Measurements from ENCODE around the gene PATJ. TPM values are rescaled to one million over a fixed set of nuclear protein-coding genes. Genes with fewer than 3 reads are reported as not detected.

The PATJ gene
- total RNA-seq, 2 donors from 2014 or later, result 47.8 to 64.5 TPM

DNA sequence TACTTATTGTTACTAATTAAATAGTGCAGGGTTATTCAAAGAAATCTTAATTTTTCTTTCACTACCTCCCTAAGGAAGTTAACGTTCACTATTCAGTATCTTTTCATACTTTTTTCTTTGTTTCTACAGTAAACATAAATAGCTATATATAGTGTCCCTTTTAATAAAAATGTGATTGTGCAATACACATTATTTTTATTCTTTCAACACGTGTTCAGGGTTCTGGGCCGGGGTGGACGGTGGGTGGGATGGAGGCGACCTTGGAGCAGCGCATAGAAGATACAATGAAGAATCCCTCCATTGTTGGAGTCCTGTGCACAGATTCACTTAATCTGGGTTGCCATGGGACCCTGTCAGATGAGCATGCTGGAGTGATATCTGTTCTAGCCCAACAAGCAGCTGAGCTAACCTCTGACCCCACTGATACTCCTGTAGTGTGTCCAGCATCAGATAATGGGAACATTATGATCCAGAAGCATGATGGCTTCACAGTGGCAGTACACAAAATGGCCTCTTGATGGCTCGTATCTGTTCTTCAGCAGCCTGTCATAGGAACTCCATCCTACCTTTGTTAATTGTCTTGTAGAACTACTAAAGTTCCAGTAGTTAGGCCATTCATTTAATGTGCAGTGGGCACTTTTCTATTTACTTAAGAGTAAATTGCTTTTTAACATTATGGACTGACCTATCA, 296.5 kb downstream of the PATJ start:
- Histone ChIP-seq H3K36me3 (no peaks in the 10 kb centered on the region), H3K27ac (no peak overlapping the region), H3K27me3 (replicated peaks; ENCODE audit: insufficient read depth) (no peaks in the 10 kb centered on the region), H3K4me3 (no peak overlapping the region), H3K4me1 (ENCODE audit: control insufficient read depth in 1 of 2, low read depth in 2 of 2) (no peaks in the 10 kb centered on the region), H3K9me3 (no peaks in the 10 kb centered on the region)
- DNase-seq (ENCODE audit: low spot score) (no peak), ATAC-seq (ENCODE audit: insufficient number of reproducible peaks, low FRiP score, low read depth) (no peak)
- no peak for TF ChIP-seq CTCF (IDR thresholded peaks at IDR 0.05)

- DNase-seq (ENCODE audit: low spot score), result no peak
- Histone ChIP-seq H3K27me3 (replicated peaks; ENCODE audit: insufficient read depth) (no peaks in the 10 kb centered on the region), H3K9me3 (no peaks in the 10 kb centered on the region), H3K27ac (no peak overlapping the region), H3K4me1 (ENCODE audit: control insufficient read depth in 1 of 2, low read depth in 2 of 2) (no peaks in the 10 kb centered on the region), H3K36me3 (no peaks in the 10 kb centered on the region), H3K4me3 (no peak overlapping the region)
- ATAC-seq (ENCODE audit: insufficient number of reproducible peaks, low FRiP score, low read depth), result no peak
- TF ChIP-seq CTCF (IDR thresholded peaks at IDR 0.05), result no peak
Measured at GRCh38 chr1:62040450-62040849, 298.2 kb downstream of the PATJ start.

GRCh38 chr1:62040973-62041372, 298.7 kb downstream of the PATJ start:
- no peak overlapping the region for H3K27ac ChIP-seq
- no peaks in the 10 kb centered on the region for H3K36me3 ChIP-seq
- H3K4me1 ChIP-seq (ENCODE audit: control insufficient read depth in 1 of 2, low read depth in 2 of 2), result no peaks in the 10 kb centered on the region
- ATAC-seq (ENCODE audit: insufficient number of reproducible peaks, low FRiP score, low read depth), result no peak
- DNase-seq (ENCODE audit: low spot score), result no peak
- H3K27me3 ChIP-seq (replicated peaks; ENCODE audit: insufficient read depth), result no peaks in the 10 kb centered on the region
- H3K9me3 ChIP-seq, result no peaks in the 10 kb centered on the region
- TF ChIP-seq CTCF (IDR thresholded peaks at IDR 0.05), result no peak
- H3K4me3 ChIP-seq, result no peak overlapping the region

DNA sequence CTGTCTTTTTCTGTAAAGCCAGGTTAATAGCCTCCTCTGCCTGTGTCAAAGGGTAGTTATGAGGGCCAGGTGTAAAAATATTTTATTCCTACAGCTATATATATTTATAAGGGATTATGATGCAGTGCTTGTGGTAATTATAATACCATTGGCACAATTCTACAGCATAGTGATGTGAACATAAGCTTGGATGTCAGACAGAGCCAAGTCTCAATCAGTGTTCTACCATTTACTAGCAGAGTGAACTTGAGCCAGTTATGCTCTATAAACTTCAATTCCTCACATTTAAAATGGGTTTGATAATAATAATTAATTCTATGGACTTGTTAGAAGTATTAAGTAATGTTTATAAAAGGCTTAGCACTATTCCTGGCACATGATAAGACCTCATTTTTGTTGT, 300.9 kb downstream of the PATJ start:
- Histone ChIP-seq H3K36me3 (no peaks in the 10 kb centered on the region), H3K4me3 (no peak overlapping the region), H3K4me1 (ENCODE audit: control insufficient read depth in 1 of 2, low read depth in 2 of 2) (no peaks in the 10 kb centered on the region), H3K27ac (no peak overlapping the region), H3K9me3 (no peaks in the 10 kb centered on the region), H3K27me3 (replicated peaks; ENCODE audit: insufficient read depth) (no peaks in the 10 kb centered on the region)
- no peak for TF ChIP-seq CTCF (IDR thresholded peaks at IDR 0.05)
- DNase-seq (ENCODE audit: low spot score), result no peak
- ATAC-seq (ENCODE audit: insufficient number of reproducible peaks, low FRiP score, low read depth), result no peak

GRCh38 chr1:62045574-62045973, 303.3 kb downstream of the PATJ start:
- Histone ChIP-seq H3K27me3 (replicated peaks; ENCODE audit: insufficient read depth) (no peaks in the 10 kb centered on the region), H3K4me3 (no peak overlapping the region), H3K4me1 (ENCODE audit: control insufficient read depth in 1 of 2, low read depth in 2 of 2) (no peaks in the 10 kb centered on the region), H3K27ac (no peak overlapping the region), H3K36me3 (no peaks in the 10 kb centered on the region), H3K9me3 (no peaks in the 10 kb centered on the region)
- TF ChIP-seq CTCF (IDR thresholded peaks at IDR 0.05), result no peak
- DNase-seq (ENCODE audit: low spot score) (no peak), ATAC-seq (ENCODE audit: insufficient number of reproducible peaks, low FRiP score, low read depth) (no peak)

Measured in thoracic aorta (tissue), 2 donors.